Keratinocyte (primary cell): ENCODE measurements around the gene WDR47. TPM values are rescaled to one million over a fixed set of nuclear protein-coding genes. Genes with fewer than 3 reads are reported as not detected.

ENCODE experiments used
- DNase-seq: peaks from one replicate; pipeline ENCODE4 v3.0.0-alpha.2; 2011; ENCODE audit warnings: low read depth, missing footprints, low spot score
- FAIRE-seq: peaks from 2 replicates; lab custom pipeline; 2011; peaks lifted over from hg19 to GRCh38; lab: Jason Lieb, UNC
- H2AFZ ChIP-seq: 2 replicates; pipeline ENCODE4 v1.6.0; 2012; ENCODE audit warnings: low read length, control low read depth, inconsistent platforms; ENCODE audit not compliant: control insufficient read depth
- H3K27ac ChIP-seq: 2 replicates; pipeline ENCODE4 v1.5.1; 2011; ENCODE audit warnings: low read length; ENCODE audit not compliant: control insufficient read depth, insufficient read depth
- H3K27me3 ChIP-seq: 3 replicates; pipeline ENCODE4 v1.6.0; 2011; ENCODE audit warnings: low read length; ENCODE audit not compliant: control insufficient read depth, insufficient read depth; ENCODE audit errors: extremely low read depth
- H3K36me3 ChIP-seq, 2 experiments: 2 replicates in 1 of 2; 3 replicates in 1 of 2; pipeline ENCODE4 v1.5.1; 2011; ENCODE audit warnings: low read length in 2 of 2, mild to moderate bottlenecking in 1 of 2; ENCODE audit not compliant: control insufficient read depth in 2 of 2, insufficient read depth in 2 of 2; ENCODE audit errors: extremely low read depth in 1 of 2
- H3K4me1 ChIP-seq: 3 replicates; pipeline ENCODE4 v1.5.1; 2011; ENCODE audit warnings: low read length; ENCODE audit not compliant: control insufficient read depth, insufficient read depth; ENCODE audit errors: extremely low read depth
- H3K4me2 ChIP-seq: 3 replicates; pipeline ENCODE4 v1.6.0; 2011; ENCODE audit warnings: low read depth, low read length; ENCODE audit not compliant: control insufficient read depth, insufficient read depth; ENCODE audit errors: extremely low read depth
- H3K4me3 ChIP-seq, 3 experiments: fragments of 200-600 bp in 1 of 3; sonication (generic) in 1 of 3; 2 replicates in 2 of 3; 3 replicates in 1 of 3; pipeline ENCODE4 v1.5.1; 2011 to 2016; ENCODE audit warnings: low read length in 3 of 3, mild to moderate bottlenecking in 3 of 3, control low read depth in 2 of 3, inconsistent platforms in 1 of 3, low read depth in 1 of 3, mixed read lengths in 1 of 3, mixed run types in 1 of 3, moderate library complexity in 1 of 3; ENCODE audit not compliant: control insufficient read depth in 2 of 3, insufficient read depth in 2 of 3; ENCODE audit errors: extremely low read depth in 1 of 3
- H3K79me2 ChIP-seq: 2 replicates; pipeline ENCODE4 v1.6.0; 2012; ENCODE audit warnings: low read length; ENCODE audit not compliant: control insufficient read depth, insufficient read depth
- H3K9ac ChIP-seq: 3 replicates; pipeline ENCODE4 v1.6.0; 2011; ENCODE audit warnings: low read length; ENCODE audit not compliant: control insufficient read depth, insufficient read depth; ENCODE audit errors: extremely low read depth
- H3K9me1 ChIP-seq: 3 replicates; pipeline ENCODE4 v1.6.0; 2011; ENCODE audit warnings: low read length; ENCODE audit not compliant: control insufficient read depth, insufficient read depth; ENCODE audit errors: extremely low read depth
- H3K9me3 ChIP-seq: 2 replicates; pipeline ENCODE4 v1.5.1; 2012; ENCODE audit warnings: low read depth, low read length; ENCODE audit not compliant: control insufficient read depth
- H4K20me1 ChIP-seq: 3 replicates; pipeline ENCODE4 v1.6.0; 2011; ENCODE audit warnings: low read length; ENCODE audit not compliant: control insufficient read depth, insufficient read depth; ENCODE audit errors: extremely low read depth
- CTCF ChIP-seq, 3 experiments: IDR thresholded peaks in 1 of 3; conservative IDR thresholded peaks in 1 of 3; optimal IDR thresholded peaks in 1 of 3; 2 replicates in 2 of 3; 3 replicates in 1 of 3; pipeline versions ENCODE3 to v1.5.1; 2011; ENCODE audit warnings: low read length in 3 of 3, mild to moderate bottlenecking in 3 of 3, moderate library complexity in 2 of 3, control low read depth in 1 of 3, inconsistent platforms in 1 of 3; ENCODE audit not compliant: insufficient read depth in 2 of 3; ENCODE audit errors: extremely low read depth in 1 of 3
- EZH2 ChIP-seq: IDR thresholded peaks from one replicate; pipeline ENCODE4 v1.6.1; 2012; ENCODE audit warnings: inconsistent platforms, mild to moderate bottlenecking, low read length, moderate library complexity
- dilution Hi-C: fragments of 300-500 bp; cut with MboI; formaldehyde crosslinking; loops from one replicate; pipeline ENCODE4 v1.7.0; 2020; ENCODE audit warnings: low sequenced_read_pairs; ENCODE audit not compliant: extremely low pct_ligation_motif_present
- polyA plus RNA-seq, 5 experiments: library from polyadenylated mRNA; depleted of rRNA in 3 of 5; stranded (reverse) in 3 of 5; stranded (forward) in 1 of 5; unstranded in 1 of 5; fragments of >200 nt; gene quantifications; 1 replicate in 1 of 5; 2 replicates in 3 of 5; 3 replicates in 1 of 5; pipeline versions ENCODE4 v1.2.1 to v1.2.3, GENCODE V29; 2011 to 2012; ENCODE audit warnings: missing spikeins in 2 of 5, low read depth in 1 of 5, low replicate concordance in 1 of 5

The WDR47 gene
- polyA plus RNA-seq, 1 donor (not counting 4 experiments of a cell fraction or from before 2014, with no cell fraction given), result 54.7 TPM

GRCh38 chr1:109083501-109083900 lies 41.6 kb upstream of the WDR47 start:
- Histone ChIP-seq H3K9me3 (no peaks in the 10 kb centered on the region), H3K36me3 (no peaks in the 10 kb centered on the region), H3K27ac (no peak overlapping the region), H3K4me1 (peaks cover 12% of the 10 kb centered on the region), H3K4me3 (no peak overlapping the region), H2AFZ (no peak overlapping the region), H4K20me1 (no peaks in the 10 kb centered on the region), H3K9me1 (no peaks in the 10 kb centered on the region), H3K4me2 (no peak overlapping the region), H3K9ac (no peak overlapping the region), H3K27me3 (no peaks in the 10 kb centered on the region), H3K79me2 (no peaks in the 10 kb centered on the region)
- TF ChIP-seq EZH2 (no peak), CTCF (optimal IDR thresholded peaks at IDR 0.05 in 1 of 3, IDR thresholded peaks at IDR 0.05 in 1 of 3, conservative IDR thresholded peaks at IDR 0.05 in 1 of 3; ENCODE audit: extremely low read depth in 1 of 3, insufficient read depth in 2 of 3, low read length in 3 of 3) (no peak)
- dilution Hi-C loops, result no loop called here
- DNase-seq (no peak), FAIRE-seq (no peak)

- peak overlapping the region; percentile 66 for H3K9ac ChIP-seq
- H4K20me1 ChIP-seq, result no peaks in the 10 kb centered on the region
- H3K9me3 ChIP-seq, result no peaks in the 10 kb centered on the region
- no peaks in the 10 kb centered on the region for H3K27me3 ChIP-seq
- no peaks in the 10 kb centered on the region for H3K9me1 ChIP-seq
- H3K79me2 ChIP-seq, result peaks cover 2% of the 10 kb centered on the region
- H3K4me2 ChIP-seq, result peak overlapping the region; percentile 78
- dilution Hi-C loops, result no loop called here
- H2AFZ ChIP-seq, result peak overlapping the region; percentile 96
- DNase-seq, result no peak
- H3K4me1 ChIP-seq, result peaks cover 12% of the 10 kb centered on the region
- H3K27ac ChIP-seq, result peak overlapping the region; percentile 82
- no peak overlapping the region for H3K4me3 ChIP-seq
- TF ChIP-seq EZH2 (no peak), CTCF (optimal IDR thresholded peaks at IDR 0.05 in 1 of 3, IDR thresholded peaks at IDR 0.05 in 1 of 3, conservative IDR thresholded peaks at IDR 0.05 in 1 of 3; ENCODE audit: extremely low read depth in 1 of 3, insufficient read depth in 2 of 3, low read length in 3 of 3) (no peak)
- no peak for FAIRE-seq
- no peaks in the 10 kb centered on the region for H3K36me3 ChIP-seq
These were observed 38.7 kb upstream of the WDR47 start for GRCh38 chr1:109080441-109081082.
